Hematopoietic multipotent progenitor cell treated with erythropoietin and hydrocortisone succinate and interleukin-3 and kit ligand, for 4 days (in vitro differentiated cells): Measurements from ENCODE around the gene POTEJ.
"Not testable (repeated sequence)": the region's sequence is repeated elsewhere in the genome, so short reads cannot be mapped to it uniquely, and the experiment has no call there.

Experiments
- DNase-seq: peaks from one replicate; pipeline ENCODE4 v3.0.0-alpha.2; 2015

Gene POTEJ

DNA sequence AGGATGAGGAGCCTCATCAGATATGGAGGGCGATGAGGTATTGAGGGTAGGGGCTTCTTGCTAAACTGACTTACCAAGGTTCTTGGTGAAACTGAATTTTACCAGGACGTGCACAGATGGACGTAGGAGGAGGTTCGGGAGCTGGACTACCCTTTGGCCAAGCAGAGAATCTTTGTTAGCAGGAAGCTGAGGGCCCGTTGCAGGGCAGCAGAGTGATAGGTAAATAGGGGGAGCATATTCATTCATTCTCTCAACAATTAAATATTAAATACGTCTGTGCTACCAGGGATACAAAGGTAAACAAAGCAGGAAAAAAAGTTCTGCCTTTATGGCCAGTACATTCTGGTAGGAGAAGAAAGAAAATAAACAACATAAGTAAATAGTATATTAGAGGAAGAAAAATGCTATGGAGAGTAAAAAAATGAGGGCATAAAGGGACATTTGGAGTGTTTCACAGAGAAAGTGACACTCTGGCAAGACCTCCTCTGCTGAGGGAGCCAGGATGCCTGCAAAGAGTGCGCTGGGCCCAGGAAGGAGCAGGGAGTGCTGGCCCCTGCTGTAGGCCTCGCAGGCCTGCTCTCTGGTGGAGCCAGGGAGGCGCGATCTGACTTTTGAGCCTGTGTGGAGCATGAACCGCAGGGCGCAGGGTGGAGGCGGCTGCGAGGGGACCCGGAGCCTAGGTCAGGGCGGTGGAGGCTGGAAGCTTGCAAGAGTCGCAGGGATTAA, 2.8 kb upstream of the POTEJ start:
- DNase-seq = not testable (repeated sequence)

DNA sequence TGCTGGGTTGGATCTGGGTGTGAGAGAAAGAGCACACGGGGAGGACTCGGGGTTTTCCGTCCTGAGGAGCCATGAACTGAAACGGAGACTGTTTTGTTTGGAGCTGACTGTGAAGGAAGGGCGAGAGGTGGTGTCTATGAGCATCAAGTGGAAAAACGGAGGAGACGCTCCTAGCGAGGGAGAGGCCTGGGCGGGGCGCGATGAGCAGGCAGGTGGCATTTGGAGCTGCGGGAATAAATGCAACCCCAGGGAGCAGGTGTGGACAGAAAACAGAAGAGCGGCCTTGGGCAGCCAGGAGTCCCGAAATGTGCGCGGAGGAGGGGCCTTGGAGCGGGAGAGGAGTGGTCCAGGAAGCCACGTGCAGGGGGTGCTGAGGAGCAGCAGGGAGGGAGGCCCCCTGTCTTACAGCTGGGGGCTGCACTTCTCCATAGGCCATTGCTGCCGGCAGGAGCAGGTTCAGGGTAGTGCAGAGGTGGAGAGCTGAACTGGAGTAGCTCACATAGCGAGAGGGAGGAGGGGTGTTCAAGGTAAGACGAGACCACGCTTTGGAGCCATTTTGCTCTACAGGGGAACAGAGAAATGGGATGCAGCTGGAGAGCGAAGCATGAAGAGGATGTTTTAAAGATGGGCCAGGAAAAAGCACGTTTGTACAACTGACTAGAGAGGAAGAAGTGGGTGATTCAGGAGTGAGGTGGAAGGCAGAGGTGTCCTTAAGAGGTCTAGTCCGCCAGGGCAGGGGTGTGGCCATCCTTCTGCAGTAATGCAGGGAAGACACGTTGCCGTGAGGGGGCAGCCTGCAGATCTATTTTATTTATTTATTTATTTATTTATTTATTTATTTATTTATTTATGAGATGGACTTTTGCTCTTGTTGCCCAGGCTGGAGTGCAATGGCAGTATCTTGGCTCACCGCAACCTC, 2.0 kb upstream of the POTEJ start:
- DNase-seq = not testable (repeated sequence)

DNA sequence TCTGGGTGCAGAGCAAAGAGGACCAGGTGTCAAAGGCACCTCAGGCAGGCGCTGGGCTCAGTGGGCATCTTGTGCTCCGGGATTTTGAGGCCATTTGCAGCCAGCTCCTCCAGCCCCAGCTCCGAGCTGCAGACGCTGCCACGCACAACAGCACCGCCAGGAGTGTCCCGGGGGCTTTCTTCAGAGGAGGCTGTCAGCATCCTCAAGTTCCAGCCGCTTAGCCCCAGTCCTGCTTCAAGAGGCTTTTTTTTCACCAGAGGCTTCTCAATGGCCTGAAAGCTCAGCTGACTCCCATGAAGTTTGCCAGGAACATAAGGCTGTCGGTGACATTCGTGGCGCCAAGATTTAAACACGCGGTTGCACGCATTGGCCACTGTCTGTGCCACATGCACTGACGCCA, 754 bp upstream of the POTEJ start:
- not testable (repeated sequence) for DNase-seq

DNA sequence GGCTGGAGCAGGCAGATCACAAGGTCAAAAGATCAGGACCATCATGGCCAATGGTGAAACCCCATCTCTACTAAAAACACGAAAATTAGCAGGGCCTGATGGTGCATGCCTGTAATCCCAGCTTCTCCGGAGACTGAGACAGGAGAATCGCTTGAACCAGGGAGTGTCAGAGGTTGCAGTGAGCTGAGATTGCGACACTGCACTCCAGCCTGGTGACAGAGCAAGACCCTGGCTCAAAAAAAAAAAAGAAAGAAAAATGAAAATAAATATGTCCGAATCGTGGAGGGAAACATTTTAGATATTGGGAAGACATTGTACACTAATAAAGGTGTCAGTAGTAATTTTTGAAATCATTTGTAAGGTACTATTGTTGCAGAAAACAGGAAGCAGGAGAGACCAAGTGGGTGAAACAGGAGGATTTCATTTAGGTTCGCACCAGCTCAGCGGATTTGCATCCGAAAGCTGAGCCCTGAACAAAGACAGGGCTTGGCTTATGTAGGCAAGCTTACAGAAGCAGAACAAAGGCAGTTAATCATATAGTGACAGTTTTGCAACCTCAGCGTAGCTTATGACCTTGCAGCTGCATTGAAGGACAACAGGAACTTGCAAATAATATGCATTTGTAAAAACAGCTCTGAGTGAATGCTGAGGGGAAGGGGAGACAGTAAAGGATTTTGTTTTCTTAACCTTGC, 17.7 kb downstream of the POTEJ start:
- DNase-seq = not testable (repeated sequence)

DNA sequence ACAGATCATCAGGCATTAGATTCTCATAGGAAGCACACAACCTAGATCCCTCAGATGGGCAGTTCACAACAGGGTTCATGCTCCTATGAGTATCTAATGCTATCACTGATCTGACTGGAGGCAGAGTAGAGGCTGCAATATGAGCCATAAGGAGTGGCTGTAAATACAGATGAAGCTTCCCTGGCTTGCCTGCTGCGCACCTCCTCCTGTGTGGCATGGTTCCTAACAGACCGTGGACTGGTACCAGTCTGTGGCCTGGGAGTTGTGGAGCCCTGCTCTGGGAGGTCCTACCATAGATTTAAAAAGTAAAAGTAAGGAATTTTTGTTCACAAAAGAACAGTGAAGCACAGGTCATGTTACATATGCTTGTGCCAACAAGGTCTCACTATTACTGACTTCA, 27.7 kb downstream of the POTEJ start:
- not testable (repeated sequence) for DNase-seq

DNA sequence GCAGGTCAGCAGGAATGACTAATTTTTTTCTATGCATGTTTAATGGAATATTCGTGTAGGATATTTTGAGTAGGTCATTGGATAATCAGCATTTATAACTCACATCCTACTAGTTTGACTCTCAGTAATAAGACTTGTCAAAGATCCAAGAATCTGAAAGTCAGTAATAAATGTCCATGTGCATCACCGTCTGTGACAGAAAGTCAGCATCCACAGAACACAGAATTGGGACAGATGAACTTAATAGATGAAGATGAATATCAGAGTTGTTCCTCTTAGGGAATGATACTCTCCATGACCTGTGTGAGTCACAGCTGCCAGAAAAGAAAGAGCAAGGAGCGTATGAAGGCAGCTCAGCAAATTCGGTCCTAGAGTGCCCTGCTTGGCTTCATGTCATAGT, 30.4 kb downstream of the POTEJ start:
- DNase-seq = not testable (repeated sequence)

DNA sequence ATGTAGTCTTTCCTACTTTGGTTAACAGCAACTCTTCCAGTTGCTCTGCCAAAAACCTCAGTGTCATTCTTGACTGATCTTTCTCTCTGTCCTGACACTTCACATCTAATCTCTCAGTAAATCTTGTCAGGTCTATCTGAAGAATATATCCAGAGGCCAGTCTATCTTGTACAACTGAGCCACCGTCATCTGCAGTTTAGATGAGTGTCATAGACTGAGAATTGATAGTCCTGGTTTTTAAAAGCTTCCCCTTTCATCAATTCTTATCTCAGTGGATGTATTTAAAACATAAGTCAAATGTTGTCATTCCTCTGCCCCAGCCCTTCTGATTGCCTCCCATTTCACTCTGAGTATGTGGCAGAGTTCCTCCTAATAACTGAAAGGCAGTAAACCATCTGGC, 38.0 kb downstream of the POTEJ start:
- DNase-seq = not testable (repeated sequence)

DNA sequence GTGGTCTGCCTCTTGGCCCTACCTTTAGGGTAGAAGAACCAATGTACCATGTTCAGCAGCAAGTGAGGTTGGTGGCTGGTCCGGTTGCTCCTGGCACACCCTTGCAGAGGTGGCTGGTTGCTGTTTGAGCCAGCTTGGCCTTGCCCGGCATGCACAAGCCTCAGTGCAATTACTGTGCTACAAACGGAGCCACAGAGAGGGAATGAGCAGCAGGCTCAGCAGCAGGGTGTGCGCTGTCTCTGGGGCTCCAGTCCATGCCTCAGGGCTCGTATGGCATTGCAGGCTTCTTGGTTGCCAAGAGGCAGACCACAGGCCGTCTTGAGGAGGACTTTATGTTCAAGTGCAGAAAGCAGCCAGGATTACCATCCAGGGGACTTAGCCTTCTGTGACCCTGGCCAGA, 53.3 kb downstream of the POTEJ start:
- not testable (repeated sequence) for DNase-seq

DNA sequence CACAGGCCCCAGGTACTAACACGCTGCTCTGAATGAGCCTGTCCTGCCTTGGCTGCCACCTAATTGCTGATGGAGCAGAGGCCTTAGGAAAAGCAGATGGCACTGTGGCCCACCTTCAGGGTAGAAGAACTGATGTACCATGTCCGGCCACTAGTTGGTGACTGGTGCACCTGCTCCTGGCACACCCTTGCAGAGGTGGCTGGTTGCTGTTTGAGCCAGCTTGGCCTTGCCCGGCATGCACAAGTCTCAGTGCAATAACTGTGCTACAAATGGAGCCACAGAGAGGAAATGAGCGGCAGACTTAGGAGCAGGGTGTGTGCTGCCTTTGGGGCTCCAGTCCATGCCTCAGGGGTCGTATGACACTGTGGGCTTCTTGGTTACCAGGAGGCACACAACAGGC, 54.4 kb downstream of the POTEJ start:
- not testable (repeated sequence) for DNase-seq

DNA sequence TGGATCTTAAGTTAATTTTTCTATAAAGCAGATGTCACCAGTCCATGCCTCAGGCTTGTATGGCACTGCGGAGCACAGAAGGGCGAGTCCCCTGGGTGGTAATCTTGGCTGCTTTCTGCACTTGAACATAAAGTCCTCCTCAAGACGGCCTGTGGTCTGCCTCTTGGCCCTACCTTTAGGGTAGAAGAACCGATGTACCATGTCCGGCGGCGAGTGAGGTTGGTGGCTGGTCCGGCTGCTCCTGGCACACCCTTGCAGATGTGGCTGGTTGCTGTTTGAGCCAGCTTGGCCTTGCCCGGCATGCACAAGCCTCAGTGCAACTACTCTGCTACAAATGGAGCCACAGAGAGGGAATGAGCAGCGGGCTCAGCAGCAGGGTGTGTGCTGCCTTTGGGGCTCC, 56.3 kb downstream of the POTEJ start:
- not testable (repeated sequence) for DNase-seq

DNA sequence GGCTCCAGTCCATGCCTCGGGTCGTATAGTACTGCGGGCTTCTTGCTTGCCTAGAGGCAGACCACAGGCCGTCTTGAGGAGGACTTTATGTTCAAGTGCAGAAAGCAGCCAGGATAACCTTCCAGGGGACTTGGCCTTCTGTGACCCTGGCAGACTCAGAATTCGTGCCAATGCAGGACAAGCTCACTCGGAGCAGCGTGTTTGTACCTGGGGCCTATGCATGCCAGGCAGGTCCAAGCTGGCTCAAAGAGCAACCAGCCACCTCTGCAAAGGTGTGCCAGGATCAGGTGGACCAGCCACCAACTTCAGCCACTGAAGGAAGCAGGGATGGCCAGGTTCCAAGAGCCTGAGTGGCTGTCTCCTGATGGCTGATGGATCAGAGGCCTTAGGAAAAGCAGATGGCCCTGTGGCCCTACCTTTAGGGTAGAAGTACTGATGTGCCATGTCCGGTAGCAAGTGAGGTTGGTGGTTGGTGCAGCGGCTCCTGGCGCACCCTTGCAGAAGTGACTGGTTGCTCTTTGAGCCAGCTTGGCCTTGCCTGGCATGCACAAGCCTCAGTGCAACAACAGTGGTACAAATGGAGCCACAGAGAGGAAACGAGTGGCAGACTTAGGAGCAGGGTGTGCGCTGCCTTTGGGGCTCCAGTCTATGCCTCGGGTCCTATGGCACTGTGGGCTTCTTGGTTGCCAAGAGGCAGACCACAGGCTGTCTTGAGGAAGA, 58.9 kb downstream of the POTEJ start:
- not testable (repeated sequence) for DNase-seq

DNA sequence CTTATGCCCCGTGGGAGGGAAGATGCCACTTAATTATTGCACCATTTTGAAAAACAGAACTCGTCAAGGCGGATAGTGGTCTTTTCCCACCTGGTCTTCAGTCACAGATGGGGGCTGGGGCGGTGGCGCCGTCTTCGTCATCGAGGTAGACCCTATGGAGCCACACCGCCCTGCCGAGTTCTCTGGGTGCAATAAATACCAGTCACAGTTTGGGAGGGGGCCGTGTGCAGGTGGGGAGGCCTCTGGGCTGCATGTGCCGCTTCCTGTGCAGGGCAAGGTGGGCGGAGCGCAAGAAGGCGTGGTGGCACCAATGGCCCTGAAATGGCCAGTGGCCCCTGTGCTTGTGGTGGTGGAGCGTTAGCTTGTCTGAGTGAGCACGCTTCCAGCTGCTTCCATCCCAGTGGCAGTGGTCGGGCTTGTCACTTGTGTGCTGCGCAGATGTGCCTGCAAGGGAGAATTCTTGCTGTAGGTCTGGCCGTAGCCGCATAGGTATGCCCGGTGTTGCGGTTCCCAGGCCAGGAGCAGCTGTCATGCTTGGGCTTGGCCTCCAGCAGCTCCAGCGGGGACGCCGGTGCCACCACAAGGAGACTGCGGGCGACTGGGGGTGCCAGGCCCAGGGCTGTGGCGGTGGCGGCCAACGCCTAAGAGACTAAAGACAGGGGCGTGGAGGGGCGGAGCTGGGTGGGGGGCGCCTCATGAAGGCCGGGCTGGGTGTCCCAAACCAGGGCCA, 81.0 kb downstream of the POTEJ start:
- not testable (repeated sequence) for DNase-seq

DNA sequence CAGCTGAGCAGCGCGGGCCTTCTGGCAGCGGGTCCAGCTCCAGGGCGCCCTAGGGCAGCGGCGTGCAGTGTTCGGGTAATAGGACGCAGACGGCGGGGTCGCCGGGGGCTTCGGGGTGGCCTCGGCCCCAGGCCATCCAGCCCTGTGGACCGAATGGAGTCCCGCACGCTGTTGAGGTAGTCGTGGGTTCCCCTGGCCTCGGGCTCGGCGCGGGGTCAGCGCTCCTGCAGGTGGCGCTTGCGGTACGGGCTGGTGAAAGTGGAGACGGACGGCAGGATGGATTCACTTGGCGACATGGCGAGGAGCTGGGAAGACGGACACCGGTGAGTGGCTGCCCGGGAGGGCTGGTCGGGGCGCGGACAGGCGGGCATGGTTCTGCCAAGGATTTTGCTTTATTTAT, 82.2 kb downstream of the POTEJ start:
- peak; percentile 51 for DNase-seq

DNA sequence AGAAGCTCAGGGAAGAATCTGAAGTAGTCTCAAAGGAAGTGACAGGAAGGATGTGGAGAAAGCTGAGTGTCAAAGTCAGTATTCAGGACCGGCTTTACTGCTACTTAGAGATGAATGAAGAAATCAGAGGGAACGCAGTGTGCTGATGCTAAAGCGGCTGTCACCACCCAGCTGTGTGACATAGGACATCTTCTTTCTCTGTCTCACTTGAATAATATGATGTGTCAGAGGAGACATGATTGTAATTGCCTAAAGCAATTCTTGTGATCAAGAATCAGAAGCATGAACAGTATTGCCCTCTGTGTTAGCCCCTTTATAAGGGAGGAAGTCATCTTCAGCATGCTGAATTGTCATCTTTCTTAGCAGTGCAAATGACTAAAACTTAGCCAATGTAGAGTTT, 92.0 kb downstream of the POTEJ start:
- not testable (repeated sequence) for DNase-seq
